ENCODE results near the gene HOXC6. TPM values are rescaled to one million over a fixed set of nuclear protein-coding genes. Genes with fewer than 3 reads are reported as not detected.

The HOXC6 gene
- total RNA-seq, 1 donor: 1.7 TPM

DNA sequence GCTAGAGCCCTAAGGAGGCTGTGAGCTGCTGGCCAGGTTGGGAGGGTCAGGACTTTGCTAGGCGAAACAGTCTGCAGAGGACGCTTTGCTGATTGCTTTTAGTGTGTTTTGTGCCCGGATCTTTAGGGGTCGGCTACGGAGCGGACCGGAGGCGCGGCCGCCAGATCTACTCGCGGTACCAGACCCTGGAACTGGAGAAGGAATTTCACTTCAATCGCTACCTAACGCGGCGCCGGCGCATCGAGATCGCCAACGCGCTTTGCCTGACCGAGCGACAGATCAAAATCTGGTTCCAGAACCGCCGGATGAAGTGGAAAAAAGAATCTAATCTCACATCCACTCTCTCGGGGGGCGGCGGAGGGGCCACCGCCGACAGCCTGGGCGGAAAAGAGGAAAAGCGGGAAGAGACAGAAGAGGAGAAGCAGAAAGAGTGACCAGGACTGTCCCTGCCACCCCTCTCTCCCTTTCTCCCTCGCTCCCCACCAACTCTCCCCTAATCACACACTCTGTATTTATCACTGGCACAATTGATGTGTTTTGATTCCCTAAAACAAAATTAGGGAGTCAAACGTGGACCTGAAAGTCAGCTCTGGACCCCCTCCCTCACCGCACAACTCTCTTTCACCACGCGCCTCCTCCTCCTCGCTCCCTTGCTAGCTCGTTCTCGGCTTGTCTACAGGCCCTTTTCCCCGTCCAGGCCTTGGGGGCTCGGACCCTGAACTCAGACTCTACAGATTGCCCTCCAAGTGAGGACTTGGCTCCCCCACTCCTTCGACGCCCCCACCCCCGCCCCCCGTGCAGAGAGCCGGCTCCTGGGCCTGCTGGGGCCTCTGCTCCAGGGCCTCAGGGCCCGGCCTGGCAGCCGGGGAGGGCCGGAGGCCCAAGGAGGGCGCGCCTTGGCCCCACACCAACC lies 1.5 kb downstream of the HOXC6 start:
- no peak overlapping the region for H3K4me3 ChIP-seq (ENCODE audit: low read depth, low read length)
- TF ChIP-seq CTCF (IDR thresholded peaks at IDR 0.05; ENCODE audit: insufficient read depth, low read depth, low read length): no peak
- DNase-seq (ENCODE audit: low read depth): no peak

- no peak overlapping the region for H3K4me3 ChIP-seq (ENCODE audit: low read depth, low read length)
- no peak for DNase-seq (ENCODE audit: low read depth)
- no peak for TF ChIP-seq CTCF (IDR thresholded peaks at IDR 0.05; ENCODE audit: insufficient read depth, low read depth, low read length)
Observed at GRCh38 chr12:54030442-54030801, 2.2 kb downstream of the HOXC6 start.

GRCh38 chr12:54030889-54031471 lies 2.7 kb downstream of the HOXC6 start:
- peak; percentile 60 for DNase-seq (ENCODE audit: low read depth)
- no peak for TF ChIP-seq CTCF (IDR thresholded peaks at IDR 0.05; ENCODE audit: insufficient read depth, low read depth, low read length)
- H3K4me3 ChIP-seq (ENCODE audit: low read depth, low read length): no peak overlapping the region

DNA sequence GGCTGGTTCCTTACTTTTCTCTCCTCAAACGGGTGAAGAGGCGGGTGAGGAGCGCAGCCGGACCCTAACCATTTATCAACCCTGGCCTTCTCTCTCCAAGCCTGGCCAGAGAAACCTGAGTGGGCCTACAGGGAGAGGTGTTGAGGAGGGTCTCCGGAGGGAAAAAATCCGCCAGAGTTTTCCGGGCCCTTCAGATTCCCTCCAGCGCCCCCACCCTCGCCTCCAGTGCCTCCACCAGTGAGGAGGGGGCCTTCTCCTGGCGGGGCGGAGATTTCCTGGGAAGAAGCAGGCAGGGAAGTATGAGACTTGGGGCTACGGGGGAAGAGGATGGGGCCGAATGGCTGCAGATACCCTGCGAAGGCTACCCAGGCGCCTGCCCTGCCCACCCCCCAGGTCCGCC lies 3.2 kb downstream of the HOXC6 start:
- no peak for DNase-seq (ENCODE audit: low read depth)
- H3K4me3 ChIP-seq (ENCODE audit: low read depth, low read length): no peak overlapping the region

DNA sequence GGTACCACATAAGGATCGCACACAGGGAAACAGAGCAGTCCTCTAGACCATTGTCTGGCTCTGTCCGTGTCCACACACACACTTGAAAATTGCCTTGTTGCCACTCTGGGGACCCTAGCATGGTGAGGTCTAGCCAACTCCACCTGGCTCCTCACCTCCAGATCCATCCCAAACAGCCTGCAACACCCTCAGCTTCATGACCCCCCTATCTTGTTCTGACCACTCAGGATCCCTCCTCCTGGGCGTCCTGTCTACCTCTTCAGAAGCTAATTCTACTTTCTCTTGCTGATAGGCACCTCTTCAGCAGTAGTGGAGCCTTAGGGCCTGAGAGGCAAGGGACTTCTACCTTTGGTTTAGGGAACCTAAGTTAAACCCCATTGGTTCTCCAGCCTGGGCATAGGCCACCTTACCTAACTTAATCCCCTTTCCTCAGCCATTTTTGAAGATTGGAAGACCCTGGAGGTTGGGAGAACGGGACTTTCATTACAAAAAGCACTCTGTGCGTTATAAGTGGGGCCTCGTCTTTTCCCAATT lies 3.9 kb downstream of the HOXC6 start:
- no peak overlapping the region for H3K4me3 ChIP-seq (ENCODE audit: low read depth, low read length)
- DNase-seq (ENCODE audit: low read depth): no peak
- no peak for TF ChIP-seq CTCF (IDR thresholded peaks at IDR 0.05; ENCODE audit: insufficient read depth, low read depth, low read length)

More for the DNA sequence above, 3.2 kb downstream of the HOXC6 start:
- TF ChIP-seq CTCF (IDR thresholded peaks at IDR 0.05; ENCODE audit: insufficient read depth, low read depth, low read length): no peak

DNA sequence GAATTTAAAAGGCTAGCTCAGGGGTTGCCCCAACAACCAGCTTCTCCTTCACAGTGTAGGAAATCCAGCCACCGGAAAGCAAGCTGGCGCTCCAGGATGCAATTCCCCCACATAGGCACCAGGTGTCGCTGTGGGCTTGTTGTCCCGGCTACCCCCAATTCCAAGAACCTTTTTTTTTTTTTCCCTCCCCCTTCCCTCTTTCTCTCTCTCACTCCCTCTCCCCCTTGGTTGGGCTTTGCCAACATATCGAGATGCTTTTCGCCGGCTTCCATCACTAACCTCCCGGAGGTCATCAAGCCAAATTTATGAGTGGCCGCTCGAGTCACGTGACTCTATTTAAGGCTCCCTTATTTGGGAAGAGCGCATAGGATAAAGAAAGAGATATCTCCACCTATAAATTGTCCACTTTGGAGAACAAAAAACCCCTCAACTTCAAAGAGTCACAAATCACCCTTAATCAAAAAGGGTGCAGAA lies 4.4 kb downstream of the HOXC6 start, which contains the start of gene HOXC5:
Gene HOXC5, plus strand, starts transcription at position 424 of the 474 bp plus-strand sequence. CDS start 73 bp downstream, outside the sequence.
- peak within 1 kb of the TSS; percentile 51 for H3K4me3 ChIP-seq (ENCODE audit: low read depth, low read length)
- peak; percentile 81 for DNase-seq (ENCODE audit: low read depth)

More for the DNA sequence above, 4.4 kb downstream of the HOXC6 start, which contains the start of gene HOXC5:
- TF ChIP-seq CTCF (IDR thresholded peaks at IDR 0.05; ENCODE audit: insufficient read depth, low read depth, low read length): peak; percentile 93

Measured in fibroblast of villous mesenchyme (primary cell).